SH-SY5Y (cell line): ENCODE results near the gene BTBD9.

Source experiments
- GATA2 ChIP-seq: IDR thresholded peaks from 2 replicates; pipeline ENCODE4 v1.6.1; 2011; ENCODE audit warnings: mild to moderate bottlenecking, low read depth, low read length
- GATA3 ChIP-seq: IDR thresholded peaks from 2 replicates; pipeline ENCODE4 v1.6.1; 2011; ENCODE audit warnings: low read depth, mild to moderate bottlenecking, low read length, moderate library complexity

BTBD9 gene

GRCh38 chr6:38261626-38262025, 378.1 kb downstream of the BTBD9 start:
- no peak for TF ChIP-seq GATA3

GRCh38 chr6:38259736-38260135, 380.0 kb downstream of the BTBD9 start:
- no peak for TF ChIP-seq GATA2
- no peak for TF ChIP-seq GATA3

DNA sequence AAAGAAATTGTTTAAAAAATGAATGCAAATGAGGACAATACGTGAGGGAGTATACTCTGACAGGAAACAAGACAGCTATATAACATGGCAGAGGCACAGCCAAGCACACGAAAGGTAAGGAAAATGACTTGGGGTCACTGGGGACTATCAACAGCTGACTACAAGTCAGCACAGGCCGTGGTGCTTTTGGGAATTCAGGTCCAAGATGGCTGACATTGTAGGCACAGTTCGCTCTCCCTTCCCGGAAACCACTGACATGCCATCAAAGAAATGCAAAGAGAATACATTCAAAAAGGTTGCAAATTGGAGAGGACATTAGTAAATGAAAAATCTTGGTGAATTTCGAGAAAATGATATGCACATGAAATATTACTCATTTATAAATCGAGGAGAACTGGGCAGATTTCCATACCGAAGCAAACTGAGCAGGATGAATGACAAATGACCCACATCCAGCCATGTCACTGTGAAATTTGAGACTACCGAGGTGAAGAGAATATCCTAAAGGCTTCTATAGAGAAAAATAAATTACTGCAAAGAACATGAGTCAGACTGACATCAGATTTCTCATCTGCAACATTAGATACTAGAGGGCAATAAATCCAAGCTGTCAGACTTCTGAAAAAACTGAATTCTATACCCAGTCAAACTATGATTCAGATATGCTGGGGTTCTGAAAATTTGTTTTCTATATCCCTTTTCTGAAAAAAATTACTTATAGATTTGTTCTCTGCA, 391.1 kb downstream of the BTBD9 start:
- TF ChIP-seq GATA3 = no peak
- TF ChIP-seq GATA2 = no peak

DNA sequence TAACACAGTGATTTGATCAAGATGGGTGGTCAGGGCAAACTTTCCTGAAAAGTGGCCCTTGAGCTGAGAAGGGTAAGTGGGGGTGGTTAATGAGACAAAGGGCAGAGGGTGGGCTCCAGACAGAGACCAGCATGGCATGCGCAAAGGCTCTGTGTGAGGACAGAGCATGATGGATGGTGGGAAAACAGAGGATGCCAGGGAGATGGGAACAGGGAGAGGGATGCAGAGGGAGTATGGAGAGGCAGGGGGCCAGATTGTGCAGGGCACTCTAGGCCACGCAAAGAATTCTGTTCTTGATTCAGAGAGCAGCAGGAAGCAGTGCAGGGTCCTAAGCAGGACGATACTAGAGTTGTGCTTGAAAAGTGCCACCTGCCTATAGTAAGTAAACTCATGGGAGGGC, 394.4 kb downstream of the BTBD9 start:
- TF ChIP-seq GATA2 = no peak
- no peak for TF ChIP-seq GATA3

DNA sequence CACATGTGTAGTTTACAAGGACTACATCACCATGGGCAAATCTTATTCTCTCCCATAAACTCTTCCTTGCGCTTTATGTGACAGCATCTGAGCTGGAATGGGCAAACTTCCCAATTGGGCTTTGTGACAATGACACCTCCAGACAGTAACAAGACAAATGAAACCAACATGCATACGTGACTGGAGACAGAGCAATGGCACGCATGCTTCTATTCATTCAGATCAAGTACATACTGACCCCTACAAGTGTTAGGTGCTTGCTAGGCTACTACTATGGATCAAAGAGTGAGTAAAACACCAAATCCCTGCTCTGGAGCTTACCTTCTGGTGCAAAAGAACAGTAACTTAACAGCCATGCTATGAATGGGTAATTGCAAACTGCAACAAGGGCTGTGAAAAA, 394.9 kb downstream of the BTBD9 start:
- TF ChIP-seq GATA2 = no peak
- no peak for TF ChIP-seq GATA3

DNA sequence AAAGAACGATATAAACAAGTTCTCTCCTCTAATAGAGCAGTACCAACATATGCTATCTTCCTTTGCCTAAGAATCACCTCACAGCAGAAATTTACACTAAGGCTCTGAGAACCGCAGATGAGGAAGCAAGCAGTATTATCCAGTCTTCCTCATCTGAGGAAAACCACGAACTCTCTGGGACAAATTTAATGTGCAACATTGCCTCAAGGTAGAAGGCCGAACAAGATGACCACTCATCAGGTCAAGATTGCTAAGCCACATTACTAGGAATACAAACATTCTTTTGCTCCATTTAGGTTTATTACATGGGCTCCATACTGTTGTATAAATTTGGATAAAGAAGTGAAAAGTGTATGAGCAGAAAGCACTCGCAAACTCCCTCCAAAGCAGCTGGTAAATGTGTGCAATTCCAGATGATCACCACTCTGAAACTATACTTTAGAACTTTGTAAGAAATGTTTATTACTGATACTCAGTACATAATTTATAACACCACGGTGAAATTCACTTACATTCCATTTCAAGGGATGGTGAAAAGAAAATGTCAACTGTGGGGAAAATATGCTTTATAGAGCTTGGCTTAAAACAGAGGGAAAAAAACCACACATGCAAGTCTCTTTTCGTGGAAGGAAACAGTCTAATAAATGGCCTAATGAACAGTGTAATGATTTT, 398.4 kb downstream of the BTBD9 start:
- TF ChIP-seq GATA2 (no peak), GATA3 (no peak)

- no peak for TF ChIP-seq GATA2
- TF ChIP-seq GATA3 = no peak
These were observed 399.8 kb downstream of the BTBD9 start for GRCh38 chr6:38239719-38240451.

DNA sequence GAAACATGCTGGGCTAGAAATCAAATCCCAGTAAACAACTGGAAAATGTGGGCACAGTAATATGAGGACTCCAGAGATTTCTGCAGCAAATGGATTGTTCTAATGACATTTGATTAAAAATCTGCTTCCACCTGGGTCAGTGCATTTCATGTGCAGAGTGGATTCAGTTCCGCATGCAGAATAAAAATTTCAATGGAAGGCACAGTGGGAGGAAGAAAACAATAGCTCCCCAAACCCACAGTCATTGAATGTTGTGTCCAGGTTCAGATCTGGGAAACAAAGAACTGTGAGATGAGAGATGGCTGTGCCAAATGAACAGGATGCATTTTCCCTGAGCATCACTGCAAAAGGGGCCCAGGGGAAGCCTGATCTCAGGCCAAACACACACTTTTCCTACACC, 403.1 kb downstream of the BTBD9 start:
- TF ChIP-seq GATA2 (no peak), GATA3 (no peak)

GRCh38 chr6:38234934-38235682, 404.6 kb downstream of the BTBD9 start:
- TF ChIP-seq GATA3 (no peak), GATA2 (no peak)

GRCh38 chr6:38234141-38234540, 405.6 kb downstream of the BTBD9 start:
- TF ChIP-seq GATA2 (no peak), GATA3 (no peak)

- TF ChIP-seq GATA3 (no peak), GATA2 (no peak)
These were observed 406.5 kb downstream of the BTBD9 start for GRCh38 chr6:38233161-38233791.

DNA sequence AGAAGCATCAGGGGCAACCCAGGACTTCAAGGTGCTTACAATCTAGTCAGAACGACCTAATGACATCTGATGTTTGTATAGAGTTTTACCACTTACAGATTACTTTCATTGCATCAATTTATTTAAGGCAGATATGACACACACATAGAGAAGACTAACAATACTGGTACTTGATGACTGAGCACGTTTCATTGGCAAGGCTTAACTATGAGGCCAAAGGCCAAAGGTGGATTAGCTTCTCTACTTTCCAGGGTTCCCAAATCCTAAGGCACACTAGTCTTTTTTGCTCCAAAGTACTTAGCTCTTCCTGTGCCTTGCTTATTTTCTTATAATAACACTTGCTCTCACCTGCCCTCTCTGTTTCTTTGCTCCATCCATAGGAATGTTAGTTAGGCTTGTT, 414.0 kb downstream of the BTBD9 start:
- no peak for TF ChIP-seq GATA2
- TF ChIP-seq GATA3 = no peak

DNA sequence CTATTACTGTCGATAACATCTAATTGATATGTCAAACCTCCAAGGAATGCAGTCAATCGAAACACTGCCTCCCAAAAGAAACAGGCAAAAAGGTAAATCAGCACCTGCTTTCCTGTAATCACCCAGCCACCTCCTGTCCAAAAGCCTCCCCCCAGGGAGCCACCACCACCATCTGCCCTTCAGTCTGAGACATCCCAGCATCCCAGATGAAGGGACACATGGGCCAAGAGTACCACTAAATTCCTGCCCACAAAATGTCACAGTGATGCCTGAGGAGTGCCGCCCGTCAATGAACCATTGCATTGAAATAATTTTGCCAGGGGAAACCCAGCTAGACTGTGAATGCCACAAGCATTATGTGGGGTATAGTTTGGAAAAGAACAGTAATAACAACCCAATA, 418.5 kb downstream of the BTBD9 start:
- no peak for TF ChIP-seq GATA2
- no peak for TF ChIP-seq GATA3

- TF ChIP-seq GATA2 (no peak), GATA3 (no peak)
These were observed 419.5 kb downstream of the BTBD9 start for GRCh38 chr6:38220069-38220723.
